Esophagus muscularis mucosa (tissue), 4 donors: ENCODE results near the gene KRT20. TPM values are rescaled to one million over a fixed set of nuclear protein-coding genes. Genes with fewer than 3 reads are reported as not detected.

Experiments used
- DNase-seq: peaks from one replicate; pipeline ENCODE4 v3.0.0-alpha.2; 2017; ENCODE audit errors: extremely low spot score
- H3K27ac ChIP-seq, 4 donors: fragments of 200-600 bp; sonication (generic); replicated peaks in 1 of 4; 1 replicate in 3 of 4; 2 replicates in 1 of 4; pipeline ENCODE4 v1.5.1; 2016 to 2019; ENCODE audit warnings: mild to moderate bottlenecking in 1 of 4
- H3K27me3 ChIP-seq, 4 donors: fragments of 200-600 bp; sonication (generic); one replicate each; pipeline versions ENCODE4 v1.5.1 to v1.6.0; 2016 to 2019
- H3K36me3 ChIP-seq, 4 donors: fragments of 200-600 bp; sonication (generic); one replicate each; pipeline ENCODE4 v1.5.1; 2016 to 2019
- H3K4me1 ChIP-seq, 4 donors: fragments of 200-600 bp; sonication (generic); one replicate each; pipeline ENCODE4 v1.5.1; 2016 to 2019
- H3K4me3 ChIP-seq, 4 donors: fragments of 200-600 bp; sonication (generic); 1 replicate in 2 of 4; 2 replicates in 2 of 4; pipeline ENCODE4 v1.5.1; 2016 to 2019; ENCODE audit warnings: mild to moderate bottlenecking in 4 of 4, moderate library complexity in 1 of 4
- H3K9me3 ChIP-seq, 4 donors: fragments of 200-600 bp; sonication (generic); 1 replicate in 3 of 4; 2 replicates in 1 of 4; pipeline ENCODE4 v1.5.1; 2016 to 2019
- CTCF ChIP-seq, 3 experiments: fragments of 200-600 bp in 2 of 3; fragments of 450-650 bp in 1 of 3; sonication (generic) in 2 of 3; IDR thresholded peaks; one replicate each; pipeline ENCODE4 v1.5.1; 2017 to 2019; ENCODE audit warnings: antibody characterized with exemption in 3 of 3, mild to moderate bottlenecking in 2 of 3, moderate library complexity in 1 of 3
- EP300 ChIP-seq: sonication (generic); formaldehyde crosslinking; IDR thresholded peaks from one replicate; pipeline ENCODE4 v1.6.1; 2017; ENCODE audit warnings: antibody characterized with exemption
- POLR2A ChIP-seq: fragments of 450-650 bp; IDR thresholded peaks from one replicate; pipeline ENCODE4 v1.6.1; 2017; ENCODE audit warnings: antibody characterized with exemption, moderate library complexity, mild to moderate bottlenecking, low read depth
- POLR2AphosphoS5 ChIP-seq, 2 donors: sonication (generic); formaldehyde crosslinking; IDR thresholded peaks; one replicate each; pipeline ENCODE4 v1.6.1; 2017; ENCODE audit warnings: antibody characterized with exemption in 2 of 2
- WGBS: methylation state at CpG from one replicate; pipeline ENCODE4 v1.1.5; 2018; 5-methylcytosine and 5-hydroxymethylcytosine counted together
- intact Hi-C: fragments of 100-400 bp; cut with DNase I; formaldehyde crosslinking; loops from one replicate; pipeline ENCODE4 v1.15.1; 2023
- total RNA-seq, 4 donors: library from RNA; depleted of rRNA; stranded (reverse); fragments of >200 nt; gene quantifications; one replicate each; pipeline versions ENCODE4 v1.1.0 to v1.2.1, GENCODE V29; 2016

Gene KRT20
- total RNA-seq, 4 donors from 2014 or later, result 0.52 TPM; not detected in 3

GRCh38 chr17:40888196-40888720 is 3.2 kb upstream of the KRT20 start:
- no peak for TF ChIP-seq EP300
- no peak for TF ChIP-seq CTCF (IDR thresholded peaks at IDR 0.05)
- TF ChIP-seq POLR2AphosphoS5 (IDR thresholded peaks at IDR 0.05), result no peak
- TF ChIP-seq POLR2A, result no peak
- intact Hi-C loops, result no loop called here
- Histone ChIP-seq H3K9me3 (no peaks in the 10 kb centered on the region), H3K27ac (no peak overlapping the region), H3K4me1 (no peaks in the 10 kb centered on the region), H3K36me3 (no peaks in the 10 kb centered on the region), H3K27me3 (peaks cover 0 to 28% (median 3%) of the 10 kb centered on the region in 4 donors), H3K4me3 (no peak overlapping the region)
- 75% methylated on average over 2 of the region's 2 CpGs for WGBS
- no peak for DNase-seq

GRCh38 chr17:40886090-40886489 is 1.0 kb upstream of the KRT20 start:
- Histone ChIP-seq H3K27me3 (peaks cover 0 to 25% (median 3%) of the 10 kb centered on the region in 4 donors), H3K27ac (no peak overlapping the region), H3K4me3 (no peak overlapping the region), H3K4me1 (no peaks in the 10 kb centered on the region), H3K9me3 (no peaks in the 10 kb centered on the region), H3K36me3 (no peaks in the 10 kb centered on the region)
- WGBS, result 64% methylated on average over 3 of the region's 3 CpGs
- intact Hi-C loops, result no loop called here
- no peak for TF ChIP-seq POLR2AphosphoS5 (IDR thresholded peaks at IDR 0.05)
- no peak for TF ChIP-seq EP300
- TF ChIP-seq CTCF (IDR thresholded peaks at IDR 0.05), result no peak
- TF ChIP-seq POLR2A, result no peak
- DNase-seq, result no peak

GRCh38 chr17:40883626-40884334 is 1.3 kb downstream of the KRT20 start:
- H3K4me1 ChIP-seq, result no peaks in the 10 kb centered on the region
- no peaks in the 10 kb centered on the region for H3K9me3 ChIP-seq
- no peaks in the 10 kb centered on the region for H3K36me3 ChIP-seq
- TF ChIP-seq CTCF (IDR thresholded peaks at IDR 0.05), result no peak
- no peak for TF ChIP-seq POLR2A
- TF ChIP-seq EP300, result no peak
- no peak for TF ChIP-seq POLR2AphosphoS5 (IDR thresholded peaks at IDR 0.05)
- H3K4me3 ChIP-seq, result no peak overlapping the region
- H3K27ac ChIP-seq, result no peak overlapping the region
- peaks cover 0 to 14% (median 0%) of the 10 kb centered on the region in 4 donors for H3K27me3 ChIP-seq
- 91% methylated on average over 7 of the region's 7 CpGs for WGBS
- intact Hi-C loops, result no loop called here
- DNase-seq, result no peak

- 92% methylated on average over 1 of the region's 1 CpG for WGBS
Measured at GRCh38 chr17:40883031-40883430, 2.0 kb downstream of the KRT20 start.

More at GRCh38 chr17:40883031-40883430, 2.0 kb downstream of the KRT20 start:
- DNase-seq, result no peak
- TF ChIP-seq POLR2AphosphoS5 (IDR thresholded peaks at IDR 0.05) (no peak), POLR2A (no peak), EP300 (no peak), CTCF (IDR thresholded peaks at IDR 0.05) (no peak)
- H3K27me3 ChIP-seq, result peaks cover 0 to 14% (median 0%) of the 10 kb centered on the region in 4 donors
- no peaks in the 10 kb centered on the region for H3K4me1 ChIP-seq
- H3K9me3 ChIP-seq, result no peaks in the 10 kb centered on the region
- no peak overlapping the region for H3K27ac ChIP-seq
- H3K36me3 ChIP-seq, result no peaks in the 10 kb centered on the region
- H3K4me3 ChIP-seq, result no peak overlapping the region
- intact Hi-C loops, result no loop called here
